Fibroblast of skin of abdomen (primary cell): ENCODE data around the gene ACSF3. TPM values are rescaled to one million over a fixed set of nuclear protein-coding genes. Genes with fewer than 3 reads are reported as not detected.

Experiments
- DNase-seq: peaks from one replicate; pipeline ENCODE4 v3.0.0-alpha.2; 2013
- polyA plus RNA-seq, 2 experiments: library from polyadenylated mRNA; unstranded; fragments of 120-200 nt; gene quantifications; one replicate each; pipeline ENCODE4 v1.2.1, GENCODE V29; 2013; ENCODE audit not compliant: insufficient read length in 2 of 2

Gene ACSF3
- 17.3 TPM for polyA plus RNA-seq (2013, experiment 1 of 2; ENCODE audit: insufficient read length)
- 19.4 TPM for polyA plus RNA-seq (2013, experiment 2 of 2; ENCODE audit: insufficient read length)

- peak; percentile 63 for DNase-seq
Observed at GRCh38 chr16:89093602-89094251, at the start of gene ACSF3. TSS of gene ACSF3 (plus strand) at chr16:89093852. CDS start at chr16:89100682, 6,830 bp downstream.

- no peak for DNase-seq
Observed at GRCh38 chr16:89044418-89045180, 49.1 kb upstream of the ACSF3 start.

GRCh38 chr16:89045181-89045815 is 48.4 kb upstream of the ACSF3 start:
- no peak for DNase-seq

- no peak for DNase-seq
Observed at GRCh38 chr16:89045881-89046280, 47.8 kb upstream of the ACSF3 start.

- DNase-seq = no peak
Observed at GRCh38 chr16:89046491-89046890, 47.2 kb upstream of the ACSF3 start.

GRCh38 chr16:89047331-89048089 is 46.1 kb upstream of the ACSF3 start:
- DNase-seq = no peak

GRCh38 chr16:89048090-89048725 is 45.4 kb upstream of the ACSF3 start:
- no peak for DNase-seq

GRCh38 chr16:89048871-89049422 is 44.7 kb upstream of the ACSF3 start:
- DNase-seq = no peak

- no peak for DNase-seq
Observed at GRCh38 chr16:89049484-89050118, 44.1 kb upstream of the ACSF3 start.

- no peak for DNase-seq
Observed at GRCh38 chr16:89050119-89050867, 43.4 kb upstream of the ACSF3 start.

GRCh38 chr16:89050868-89051311 is 42.8 kb upstream of the ACSF3 start:
- DNase-seq = no peak

GRCh38 chr16:89051521-89052166 is 42.0 kb upstream of the ACSF3 start:
- DNase-seq = no peak

GRCh38 chr16:89052191-89052889 is 41.3 kb upstream of the ACSF3 start:
- DNase-seq = no peak

GRCh38 chr16:89052890-89053724 is 40.5 kb upstream of the ACSF3 start:
- no peak for DNase-seq

- DNase-seq = no peak
Observed at GRCh38 chr16:89053725-89054029, 40.0 kb upstream of the ACSF3 start.

GRCh38 chr16:89054261-89054661 is 39.4 kb upstream of the ACSF3 start:
- no peak for DNase-seq

GRCh38 chr16:89054714-89055113 is 38.9 kb upstream of the ACSF3 start:
- no peak for DNase-seq

- DNase-seq = no peak
Observed at GRCh38 chr16:89055313-89055712, 38.3 kb upstream of the ACSF3 start.
